Esophagus muscularis mucosa (tissue), 4 donors: ENCODE data around the gene CACNA1G. TPM values are rescaled to one million over a fixed set of nuclear protein-coding genes. Genes with fewer than 3 reads are reported as not detected.

Source experiments
- DNase-seq: peaks from one replicate; pipeline ENCODE4 v3.0.0-alpha.2; 2017; ENCODE audit errors: extremely low spot score
- H3K27ac ChIP-seq, 4 donors: fragments of 200-600 bp; sonication (generic); replicated peaks in 1 of 4; 1 replicate in 3 of 4; 2 replicates in 1 of 4; pipeline ENCODE4 v1.5.1; 2016 to 2019; ENCODE audit warnings: mild to moderate bottlenecking in 1 of 4
- H3K27me3 ChIP-seq, 4 donors: fragments of 200-600 bp; sonication (generic); one replicate each; pipeline versions ENCODE4 v1.5.1 to v1.6.0; 2016 to 2019
- H3K36me3 ChIP-seq, 4 donors: fragments of 200-600 bp; sonication (generic); one replicate each; pipeline ENCODE4 v1.5.1; 2016 to 2019
- H3K4me1 ChIP-seq, 4 donors: fragments of 200-600 bp; sonication (generic); one replicate each; pipeline ENCODE4 v1.5.1; 2016 to 2019
- H3K4me3 ChIP-seq, 4 donors: fragments of 200-600 bp; sonication (generic); 1 replicate in 2 of 4; 2 replicates in 2 of 4; pipeline ENCODE4 v1.5.1; 2016 to 2019; ENCODE audit warnings: mild to moderate bottlenecking in 4 of 4, moderate library complexity in 1 of 4
- H3K9me3 ChIP-seq, 4 donors: fragments of 200-600 bp; sonication (generic); 1 replicate in 3 of 4; 2 replicates in 1 of 4; pipeline ENCODE4 v1.5.1; 2016 to 2019
- EP300 ChIP-seq: sonication (generic); formaldehyde crosslinking; IDR thresholded peaks from one replicate; pipeline ENCODE4 v1.6.1; 2017; ENCODE audit warnings: antibody characterized with exemption
- POLR2A ChIP-seq: fragments of 450-650 bp; IDR thresholded peaks from one replicate; pipeline ENCODE4 v1.6.1; 2017; ENCODE audit warnings: antibody characterized with exemption, moderate library complexity, mild to moderate bottlenecking, low read depth
- POLR2AphosphoS5 ChIP-seq, 2 donors: sonication (generic); formaldehyde crosslinking; IDR thresholded peaks; one replicate each; pipeline ENCODE4 v1.6.1; 2017; ENCODE audit warnings: antibody characterized with exemption in 2 of 2
- WGBS: methylation state at CpG from one replicate; pipeline ENCODE4 v1.1.5; 2018; 5-methylcytosine and 5-hydroxymethylcytosine counted together
- intact Hi-C: fragments of 100-400 bp; cut with DNase I; formaldehyde crosslinking; loops from one replicate; pipeline ENCODE4 v1.15.1; 2023
- total RNA-seq, 4 donors: library from RNA; depleted of rRNA; stranded (reverse); fragments of >200 nt; gene quantifications; one replicate each; pipeline versions ENCODE4 v1.1.0 to v1.2.1, GENCODE V29; 2016
- TF ChIP-seq, protein P1 (sequence below), 3 experiments: fragments of 200-600 bp in 2 of 3; fragments of 450-650 bp in 1 of 3; sonication (generic) in 2 of 3; IDR thresholded peaks; one replicate each; pipeline ENCODE4 v1.5.1; 2017 to 2019; ENCODE audit warnings: antibody characterized with exemption in 3 of 3, mild to moderate bottlenecking in 2 of 3, moderate library complexity in 1 of 3

CACNA1G gene
- total RNA-seq, 4 donors from 2014 or later = 0.39 to 0.63 (median 0.50) TPM; not detected in 1

DNA sequence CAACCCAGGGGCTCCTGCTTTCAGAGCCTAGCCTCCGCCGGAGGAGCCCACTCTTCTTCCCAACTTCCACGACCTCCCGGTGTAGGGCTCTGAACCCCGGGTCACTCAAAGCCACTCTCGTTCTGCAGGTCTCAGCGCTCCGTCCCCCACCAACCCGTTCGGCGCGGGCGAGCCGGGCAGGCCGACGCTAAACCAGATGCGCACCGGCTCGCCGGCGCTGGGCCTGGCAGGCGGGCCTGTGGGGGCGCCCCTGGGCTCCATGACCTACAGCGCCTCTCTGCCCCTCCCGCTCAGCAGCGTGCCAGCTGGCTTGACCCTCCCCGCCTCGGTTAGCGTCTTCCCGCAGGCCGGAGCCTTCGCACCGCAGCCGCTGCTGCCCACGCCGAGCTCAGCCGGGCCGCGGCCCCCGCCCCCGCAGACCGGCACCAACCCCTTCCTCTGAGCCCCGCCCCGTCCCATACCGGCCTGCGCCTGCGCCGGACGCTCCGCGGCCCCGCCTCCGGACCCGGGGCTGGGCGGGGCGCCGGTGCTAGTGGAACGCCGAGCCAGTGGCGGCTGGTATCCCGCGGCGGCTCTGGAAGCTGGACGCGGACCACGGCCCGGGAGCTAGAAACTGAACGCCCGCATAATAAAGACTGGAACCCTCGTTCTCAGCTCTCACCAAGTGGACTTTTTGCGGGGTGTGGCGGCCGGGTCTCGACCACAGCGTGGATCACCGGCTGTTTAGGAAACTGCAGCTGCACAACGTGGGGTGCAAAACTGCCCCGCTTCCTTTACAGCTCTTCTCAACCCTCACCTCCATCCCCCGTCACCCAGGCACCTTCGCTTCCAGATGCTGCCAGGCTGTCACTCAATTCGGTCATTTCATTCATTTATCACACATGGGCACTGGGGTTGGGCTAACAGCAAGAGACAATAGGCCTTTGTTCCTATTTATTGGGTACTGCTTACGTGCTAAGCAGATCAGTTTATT is 18.5 kb upstream of the CACNA1G start:
- TF ChIP-seq POLR2A = no peak
- no peak for TF ChIP-seq EP300
- TF ChIP-seq, protein P1, sequence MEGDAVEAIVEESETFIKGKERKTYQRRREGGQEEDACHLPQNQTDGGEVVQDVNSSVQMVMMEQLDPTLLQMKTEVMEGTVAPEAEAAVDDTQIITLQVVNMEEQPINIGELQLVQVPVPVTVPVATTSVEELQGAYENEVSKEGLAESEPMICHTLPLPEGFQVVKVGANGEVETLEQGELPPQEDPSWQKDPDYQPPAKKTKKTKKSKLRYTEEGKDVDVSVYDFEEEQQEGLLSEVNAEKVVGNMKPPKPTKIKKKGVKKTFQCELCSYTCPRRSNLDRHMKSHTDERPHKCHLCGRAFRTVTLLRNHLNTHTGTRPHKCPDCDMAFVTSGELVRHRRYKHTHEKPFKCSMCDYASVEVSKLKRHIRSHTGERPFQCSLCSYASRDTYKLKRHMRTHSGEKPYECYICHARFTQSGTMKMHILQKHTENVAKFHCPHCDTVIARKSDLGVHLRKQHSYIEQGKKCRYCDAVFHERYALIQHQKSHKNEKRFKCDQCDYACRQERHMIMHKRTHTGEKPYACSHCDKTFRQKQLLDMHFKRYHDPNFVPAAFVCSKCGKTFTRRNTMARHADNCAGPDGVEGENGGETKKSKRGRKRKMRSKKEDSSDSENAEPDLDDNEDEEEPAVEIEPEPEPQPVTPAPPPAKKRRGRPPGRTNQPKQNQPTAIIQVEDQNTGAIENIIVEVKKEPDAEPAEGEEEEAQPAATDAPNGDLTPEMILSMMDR (IDR thresholded peaks at IDR 0.05) = peak in 2 of 3 experiments; percentile 23 to 29
- TF ChIP-seq POLR2AphosphoS5 (IDR thresholded peaks at IDR 0.05) = peak; percentile 66 to 83

DNA sequence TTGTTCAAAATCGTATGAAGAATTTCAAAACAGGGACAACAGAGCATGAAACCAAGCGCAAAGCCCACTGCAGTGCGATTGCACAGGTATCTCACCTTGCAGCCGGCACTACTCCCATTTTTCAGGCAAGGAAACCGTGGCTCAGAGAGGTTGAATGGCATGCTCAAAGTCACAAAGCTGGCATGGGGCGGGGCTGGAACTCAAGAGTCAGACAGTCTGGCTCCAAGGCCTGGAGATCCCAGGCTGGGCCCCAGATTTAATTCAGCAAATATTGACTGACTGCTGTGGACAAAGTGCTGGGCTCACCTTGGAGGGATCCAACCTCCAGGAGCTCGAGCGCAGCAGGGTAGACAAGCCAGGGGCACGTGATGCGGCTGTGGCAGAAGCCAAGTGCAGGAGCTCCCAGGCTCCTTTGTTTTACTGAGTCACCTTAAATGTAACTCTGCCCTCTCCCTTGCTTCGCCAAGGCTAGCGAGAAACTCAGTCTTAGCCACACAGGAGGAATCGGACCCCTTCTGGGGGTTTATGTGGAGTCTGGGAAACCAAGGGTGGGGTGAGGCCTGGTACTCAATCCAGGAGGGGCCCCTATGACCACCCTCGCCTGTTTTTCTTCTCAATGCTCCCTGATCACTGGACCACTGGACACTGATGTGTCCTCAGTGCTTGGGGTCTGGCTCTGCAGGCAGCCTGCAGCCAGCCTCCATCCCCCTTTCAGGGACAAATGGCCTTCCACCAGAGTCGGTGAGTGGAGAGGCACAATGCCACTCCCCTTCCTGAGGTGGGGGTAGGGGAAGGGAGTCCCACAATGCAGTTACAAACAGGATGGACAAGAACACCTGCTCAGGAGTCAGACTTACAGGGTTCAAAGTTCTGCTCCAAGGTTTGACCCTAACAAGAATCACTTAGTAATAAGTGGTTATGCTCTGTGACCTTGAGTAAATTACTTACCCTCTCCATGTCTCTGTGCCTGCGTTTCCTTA is 17.4 kb upstream of the CACNA1G start:
- no peak for DNase-seq
- peak overlapping the region in 1 of 4 donors; percentile 66 for H3K27ac ChIP-seq
- peaks cover 0 to 12% (median 0%) of the 10 kb centered on the region in 4 donors for H3K36me3 ChIP-seq
- no peaks in the 10 kb centered on the region for H3K9me3 ChIP-seq
- intact Hi-C loops = loop anchor here (2.0 to 10.0 kb wide), 2 partner anchors 62 to 412 kb away; no protein-coding TSS in a partner anchor
- 79% methylated on average over 15 of the region's 16 CpGs for WGBS
- H3K4me3 ChIP-seq = peak overlapping the region in 3 of 4 donors; percentile 60 to 77 (median 68)
- no peak for TF ChIP-seq POLR2AphosphoS5 (IDR thresholded peaks at IDR 0.05)
- TF ChIP-seq, protein P1 (IDR thresholded peaks at IDR 0.05) = no peak
- no peak for TF ChIP-seq EP300
- TF ChIP-seq POLR2A = no peak
- H3K27me3 ChIP-seq = no peaks in the 10 kb centered on the region
- peaks cover 31 to 41% (median 36%) of the 10 kb centered on the region in 4 donors for H3K4me1 ChIP-seq

More for the DNA sequence above, 18.5 kb upstream of the CACNA1G start:
- peak overlapping the region; percentile 60 to 77 (median 68) for H3K4me3 ChIP-seq
- DNase-seq = peak; percentile 95
- H3K27ac ChIP-seq = peak overlapping the region; percentile 64 to 78 (median 68)
- H3K9me3 ChIP-seq = no peaks in the 10 kb centered on the region
- intact Hi-C loops = loop anchor here (2.0 to 10.0 kb wide), 2 partner anchors 61 to 413 kb away; no protein-coding TSS in a partner anchor
- H3K4me1 ChIP-seq = peaks cover 22 to 30% (median 26%) of the 10 kb centered on the region in 4 donors
- 1% methylated on average over 29 of the region's 82 CpGs for WGBS
- no peaks in the 10 kb centered on the region for H3K27me3 ChIP-seq
- H3K36me3 ChIP-seq = peaks cover 0 to 14% (median 0%) of the 10 kb centered on the region in 4 donors

DNA sequence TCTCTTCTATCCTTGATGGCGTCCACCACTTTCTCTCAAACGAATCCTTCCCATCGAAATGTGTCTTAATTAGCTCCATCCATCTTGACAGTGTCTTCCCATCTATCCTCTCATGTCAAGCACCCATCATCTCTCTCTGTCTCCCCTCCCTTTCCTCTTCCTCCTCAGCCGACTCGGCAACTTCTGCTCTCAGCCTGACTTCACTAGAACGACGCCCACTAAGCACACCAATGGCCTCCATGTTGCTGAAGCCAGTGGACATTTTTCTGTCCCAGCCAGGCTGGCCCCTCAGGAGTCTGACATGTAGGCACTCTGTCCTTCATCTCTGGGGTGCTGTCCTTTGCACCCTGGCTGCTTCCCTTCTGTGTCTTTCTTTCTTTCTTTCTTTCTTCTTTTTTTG is 16.0 kb upstream of the CACNA1G start:
- H3K27ac ChIP-seq = no peak overlapping the region
- DNase-seq = no peak
- H3K4me3 ChIP-seq = no peak overlapping the region
- no peaks in the 10 kb centered on the region for H3K27me3 ChIP-seq
- 76% methylated on average over 7 of the region's 7 CpGs for WGBS
- H3K9me3 ChIP-seq = no peaks in the 10 kb centered on the region
- TF ChIP-seq POLR2A (no peak), POLR2AphosphoS5 (IDR thresholded peaks at IDR 0.05) (no peak), EP300 (no peak)
- TF ChIP-seq, protein P1 (IDR thresholded peaks at IDR 0.05) = no peak
- H3K36me3 ChIP-seq = peaks cover 0 to 12% (median 6%) of the 10 kb centered on the region in 4 donors
- peaks cover 31 to 46% (median 40%) of the 10 kb centered on the region in 4 donors for H3K4me1 ChIP-seq
- intact Hi-C loops = loop anchor here (2.0 to 10.0 kb wide), 2 partner anchors 152 to 410 kb away; no protein-coding TSS in a partner anchor

DNA sequence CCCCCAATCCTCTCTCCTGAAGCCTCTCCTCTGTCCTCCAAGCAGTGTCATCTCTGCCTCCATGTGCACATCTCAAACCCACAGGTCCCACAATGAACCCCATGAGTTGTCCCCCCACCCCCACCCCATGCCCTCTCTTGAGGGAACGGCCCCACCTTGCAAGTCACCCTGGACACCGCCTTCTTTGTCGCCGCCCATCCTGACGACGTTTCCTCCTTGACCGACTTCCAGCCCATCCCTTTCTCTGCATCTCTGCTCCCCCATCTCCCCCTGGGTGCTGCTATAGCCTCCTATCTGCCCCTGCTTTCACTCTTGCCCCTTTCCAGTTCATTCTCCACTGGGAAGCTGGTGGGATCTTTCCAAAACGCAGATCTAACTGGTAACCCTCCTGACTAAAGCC is 15.2 kb upstream of the CACNA1G start:
- H3K4me3 ChIP-seq = no peak overlapping the region
- H3K36me3 ChIP-seq = peaks cover 0 to 20% (median 12%) of the 10 kb centered on the region in 4 donors
- TF ChIP-seq, protein P1 (IDR thresholded peaks at IDR 0.05) = no peak
- no peak for TF ChIP-seq EP300
- no peak for TF ChIP-seq POLR2AphosphoS5 (IDR thresholded peaks at IDR 0.05)
- no peak for TF ChIP-seq POLR2A
- 51% methylated on average over 8 of the region's 8 CpGs for WGBS
- no peaks in the 10 kb centered on the region for H3K27me3 ChIP-seq
- H3K9me3 ChIP-seq = no peaks in the 10 kb centered on the region
- DNase-seq = no peak
- peaks cover 31 to 46% (median 40%) of the 10 kb centered on the region in 4 donors for H3K4me1 ChIP-seq
- intact Hi-C loops = loop anchor here (2.0 to 10.0 kb wide), 3 partner anchors 137 to 409 kb away; no protein-coding TSS in a partner anchor
- no peak overlapping the region for H3K27ac ChIP-seq
